OCI-LY3 (cell line): ENCODE data around the gene GRIK4.

Source experiments
- CTCF ChIP-seq: fragments of 200-600, 300-600 bp; sonication (generic); IDR thresholded peaks from 2 replicates; pipeline ENCODE4 v1.5.1; 2014; ENCODE audit warnings: antibody characterized with exemption, low read length, low read depth
- EZH2phosphoT487 ChIP-seq: fragments of 200-600 bp; shearing (Covaris generic); IDR thresholded peaks from 2 replicates; pipeline ENCODE4 v1.6.1; 2018; ENCODE audit warnings: antibody characterized with exemption, mixed run types, low read depth

- no peak for TF ChIP-seq CTCF
- no peak for TF ChIP-seq EZH2phosphoT487
These were observed 474.4 kb downstream of the GRIK4 start for GRCh38 chr11:120985718-120986569.
